Retinal pigment epithelial cell (primary cell): ENCODE data around the gene ALKBH7.

ENCODE experiments used
- DNase-seq: peaks from one replicate; pipeline ENCODE4 v3.0.0-alpha.2; 2010; ENCODE audit warnings: low read depth
- H3K4me3 ChIP-seq: 2 replicates; pipeline ENCODE4 v1.5.1; 2011; ENCODE audit warnings: mild to moderate bottlenecking, low read length, control low read depth, moderate library complexity
- TF ChIP-seq, protein P1 (sequence below): conservative IDR thresholded peaks from 2 replicates; pipeline ENCODE4 v1.5.1; 2011; ENCODE audit warnings: low read depth, low read length, control low read depth, inconsistent platforms

The ALKBH7 gene

DNA sequence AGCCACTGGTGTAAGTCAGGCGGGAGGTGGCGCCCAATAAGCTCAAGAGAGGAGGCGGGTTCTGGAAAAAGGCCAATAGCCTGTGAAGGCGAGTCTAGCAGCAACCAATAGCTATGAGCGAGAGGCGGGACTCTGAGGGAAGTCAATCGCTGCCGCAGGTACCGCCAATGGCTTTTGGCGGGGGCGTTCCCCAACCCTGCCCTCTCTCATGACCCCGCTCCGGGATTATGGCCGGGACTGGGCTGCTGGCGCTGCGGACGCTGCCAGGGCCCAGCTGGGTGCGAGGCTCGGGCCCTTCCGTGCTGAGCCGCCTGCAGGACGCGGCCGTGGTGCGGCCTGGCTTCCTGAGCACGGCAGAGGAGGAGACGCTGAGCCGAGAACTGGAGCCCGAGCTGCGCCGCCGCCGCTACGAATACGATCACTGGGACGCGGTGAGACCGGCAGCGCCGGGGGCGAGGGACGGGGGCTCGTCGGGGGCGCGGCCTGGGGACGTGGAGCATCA, at the start of gene ALKBH7:
Gene ALKBH7, plus strand, starts transcription at position 201 of the 502 bp plus-strand sequence. Its CDS starts 27 bp downstream, at position 228.
- DNase-seq: peak; percentile 100
- TF ChIP-seq, protein P1, sequence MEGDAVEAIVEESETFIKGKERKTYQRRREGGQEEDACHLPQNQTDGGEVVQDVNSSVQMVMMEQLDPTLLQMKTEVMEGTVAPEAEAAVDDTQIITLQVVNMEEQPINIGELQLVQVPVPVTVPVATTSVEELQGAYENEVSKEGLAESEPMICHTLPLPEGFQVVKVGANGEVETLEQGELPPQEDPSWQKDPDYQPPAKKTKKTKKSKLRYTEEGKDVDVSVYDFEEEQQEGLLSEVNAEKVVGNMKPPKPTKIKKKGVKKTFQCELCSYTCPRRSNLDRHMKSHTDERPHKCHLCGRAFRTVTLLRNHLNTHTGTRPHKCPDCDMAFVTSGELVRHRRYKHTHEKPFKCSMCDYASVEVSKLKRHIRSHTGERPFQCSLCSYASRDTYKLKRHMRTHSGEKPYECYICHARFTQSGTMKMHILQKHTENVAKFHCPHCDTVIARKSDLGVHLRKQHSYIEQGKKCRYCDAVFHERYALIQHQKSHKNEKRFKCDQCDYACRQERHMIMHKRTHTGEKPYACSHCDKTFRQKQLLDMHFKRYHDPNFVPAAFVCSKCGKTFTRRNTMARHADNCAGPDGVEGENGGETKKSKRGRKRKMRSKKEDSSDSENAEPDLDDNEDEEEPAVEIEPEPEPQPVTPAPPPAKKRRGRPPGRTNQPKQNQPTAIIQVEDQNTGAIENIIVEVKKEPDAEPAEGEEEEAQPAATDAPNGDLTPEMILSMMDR: no peak

DNA sequence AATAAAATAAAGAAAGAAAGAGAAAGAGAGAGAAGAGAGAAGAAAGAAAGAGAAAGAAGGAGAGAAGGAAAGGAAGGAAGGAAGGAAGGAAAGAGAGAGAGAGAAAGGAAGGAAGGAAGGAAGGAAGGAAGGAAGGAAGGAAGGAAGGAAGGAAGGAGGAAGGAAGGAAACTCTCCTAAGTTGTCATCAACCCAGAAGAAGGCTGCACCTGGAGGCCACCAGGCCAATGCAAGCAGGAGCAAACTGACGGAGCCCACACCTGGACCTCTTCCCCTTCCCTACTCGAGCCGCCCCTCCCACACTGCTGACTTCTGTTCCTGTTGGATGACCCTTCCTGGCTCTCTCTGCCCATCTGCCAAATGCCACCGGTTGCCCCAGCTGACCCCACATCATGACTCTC, 47.8 kb upstream of the ALKBH7 start:
- TF ChIP-seq, protein P1: no peak
- no peak overlapping the region for H3K4me3 ChIP-seq
- DNase-seq: no peak

More for the DNA sequence above, at the start of gene ALKBH7:
- peak within 1 kb of the TSS; percentile 69 for H3K4me3 ChIP-seq

GRCh38 chr19:6325614-6326013, 47.0 kb upstream of the ALKBH7 start:
- no peak for DNase-seq
- H3K4me3 ChIP-seq: no peak overlapping the region
- TF ChIP-seq, protein P1: no peak

- no peak overlapping the region for H3K4me3 ChIP-seq
- TF ChIP-seq, protein P1: no peak
- no peak for DNase-seq
These were observed 45.8 kb upstream of the ALKBH7 start for GRCh38 chr19:6326815-6327214.

- TF ChIP-seq, protein P1: no peak
- H3K4me3 ChIP-seq: no peak within 1 kb of the TSS
- no peak for DNase-seq
These were observed 39.2 kb upstream of the ALKBH7 start, which contains the start of gene ACER1 for GRCh38 chr19:6333439-6333838. Gene ACER1 (minus strand): TSS chr19:6333612. CDS start chr19:6333551, 61 bp downstream.

GRCh38 chr19:6334490-6335285, 37.9 kb upstream of the ALKBH7 start:
- TF ChIP-seq, protein P1: no peak
- no peak overlapping the region for H3K4me3 ChIP-seq
- DNase-seq: no peak
